Measurements from ENCODE around the gene TWSG1.

- no peak for TF ChIP-seq POLR2A (IDR thresholded peaks at IDR 0.05)
- TF ChIP-seq CTCF (IDR thresholded peaks at IDR 0.05) = no peak
- TF ChIP-seq POLR2AphosphoS5 (IDR thresholded peaks at IDR 0.05) = no peak
Measured at GRCh38 chr18:9362869-9363268, 28.3 kb downstream of the TWSG1 start.
